H9 (cell line): ENCODE results near the gene LIN54. TPM values are rescaled to one million over a fixed set of nuclear protein-coding genes. Genes with fewer than 3 reads are reported as not detected.

ENCODE experiments used
- DNase-seq: peaks from one replicate; pipeline ENCODE4 v3.0.0-alpha.2; 2017
- H2AFZ ChIP-seq: one replicate; pipeline ENCODE4 v1.6.1; 2013; ENCODE audit warnings: mild to moderate bottlenecking, low read length, control low read depth, moderate library complexity
- H2AK5ac ChIP-seq: 2 replicates; pipeline ENCODE4 v1.6.1; 2013; ENCODE audit warnings: low read length, control low read depth, mixed read lengths; ENCODE audit not compliant: insufficient read length
- H2BK120ac ChIP-seq: one replicate; pipeline ENCODE4 v1.6.1; 2013; ENCODE audit warnings: low read depth, mild to moderate bottlenecking, low read length, control low read depth, inconsistent platforms; ENCODE audit not compliant: poor library complexity, severe bottlenecking
- H2BK12ac ChIP-seq: 2 replicates; pipeline ENCODE4 v1.6.1; 2013; ENCODE audit warnings: low read length, control low read depth, mixed read lengths, low read depth; ENCODE audit not compliant: insufficient read length
- H2BK15ac ChIP-seq: 2 replicates; pipeline ENCODE4 v1.6.1; 2013; ENCODE audit warnings: low read depth, low read length, control low read depth
- H2BK20ac ChIP-seq: one replicate; pipeline ENCODE4 v1.6.1; 2013; ENCODE audit warnings: low read depth, mild to moderate bottlenecking, low read length, control low read depth, inconsistent platforms; ENCODE audit not compliant: poor library complexity, severe bottlenecking
- H2BK5ac ChIP-seq: 2 replicates; pipeline ENCODE4 v1.6.1; 2013; ENCODE audit warnings: low read length, control low read depth, mixed read lengths; ENCODE audit not compliant: insufficient read length
- H3K14ac ChIP-seq: 2 replicates; pipeline ENCODE4 v1.6.1; 2013; ENCODE audit warnings: low read length, control low read depth; ENCODE audit not compliant: insufficient read depth
- H3K18ac ChIP-seq: 2 replicates; pipeline ENCODE4 v1.6.1; 2013; ENCODE audit warnings: low read depth, mild to moderate bottlenecking, mixed read lengths, low read length, control low read depth; ENCODE audit not compliant: insufficient read length
- H3K23ac ChIP-seq: 2 replicates; pipeline ENCODE4 v1.6.1; 2013; ENCODE audit warnings: low read length, control low read depth, mixed read lengths, low read depth; ENCODE audit not compliant: insufficient read length
- H3K23me2 ChIP-seq: 2 replicates; pipeline ENCODE4 v1.6.1; 2013; ENCODE audit warnings: low read depth, mild to moderate bottlenecking, mixed read lengths, low read length, control low read depth; ENCODE audit not compliant: insufficient read length, poor library complexity, severe bottlenecking
- H3K27ac ChIP-seq: 2 replicates; pipeline ENCODE4 v1.5.1; 2013; ENCODE audit warnings: low read length, control low read depth, mixed read lengths, low read depth; ENCODE audit not compliant: insufficient read length
- H3K27me3 ChIP-seq: 2 replicates; pipeline ENCODE4 v1.6.1; 2013; ENCODE audit warnings: low read length, control low read depth, inconsistent platforms; ENCODE audit not compliant: insufficient read depth
- H3K4ac ChIP-seq: 2 replicates; pipeline ENCODE4 v1.6.1; 2013; ENCODE audit warnings: low read depth, mild to moderate bottlenecking, control low read depth, inconsistent platforms, low read length, moderate library complexity
- H3K4me1 ChIP-seq: 2 replicates; pipeline ENCODE4 v1.6.1; 2013; ENCODE audit warnings: low read length, control low read depth, inconsistent platforms; ENCODE audit not compliant: insufficient read depth
- H3K4me2 ChIP-seq: 2 replicates; pipeline ENCODE4 v1.6.1; 2013; ENCODE audit warnings: low read length, control low read depth, mixed read lengths; ENCODE audit not compliant: insufficient read length, insufficient read depth
- H3K56ac ChIP-seq: 2 replicates; pipeline ENCODE4 v1.6.1; 2013; ENCODE audit warnings: low read depth, mild to moderate bottlenecking, mixed read lengths, low read length, control low read depth; ENCODE audit not compliant: insufficient read length
- H3K79me1 ChIP-seq: 2 replicates; pipeline ENCODE4 v1.6.1; 2013; ENCODE audit warnings: low read depth, mild to moderate bottlenecking, moderate library complexity, low read length, control low read depth, inconsistent platforms; ENCODE audit not compliant: insufficient read depth, poor library complexity, severe bottlenecking
- H3K79me2 ChIP-seq: 2 replicates; pipeline ENCODE4 v1.6.1; 2013; ENCODE audit warnings: low read length, control low read depth, inconsistent platforms; ENCODE audit not compliant: insufficient read depth
- H3K9ac ChIP-seq: 2 replicates; pipeline ENCODE4 v1.6.1; 2013; ENCODE audit warnings: low read length, control low read depth, mixed read lengths; ENCODE audit not compliant: insufficient read length; ENCODE audit errors: extremely low read depth
- H3K9me3 ChIP-seq: one replicate; pipeline ENCODE4 v1.6.1; 2013; ENCODE audit warnings: low read depth, low read length, inconsistent platforms; ENCODE audit not compliant: control insufficient read depth
- H3T11ph ChIP-seq: one replicate; pipeline ENCODE4 v1.6.1; 2013; ENCODE audit warnings: mild to moderate bottlenecking, low read length, control low read depth, inconsistent platforms
- H4K20me1 ChIP-seq: one replicate; pipeline ENCODE4 v1.6.1; 2013; ENCODE audit not compliant: control insufficient read depth, insufficient read length, insufficient read depth
- H4K5ac ChIP-seq: 2 replicates; pipeline ENCODE4 v1.6.1; 2013; ENCODE audit warnings: low read depth, mild to moderate bottlenecking, mixed read lengths, low read length, control low read depth; ENCODE audit not compliant: insufficient read length
- H4K8ac ChIP-seq: replicated peaks from 2 replicates; pipeline ENCODE4 v1.6.1; 2013; ENCODE audit warnings: low read length, control low read depth, mixed read lengths, low read depth; ENCODE audit not compliant: insufficient read length
- H4K91ac ChIP-seq: 2 replicates; pipeline ENCODE4 v1.6.1; 2013; ENCODE audit warnings: low read depth, mild to moderate bottlenecking, moderate library complexity, mixed read lengths, low read length, control low read depth; ENCODE audit not compliant: insufficient read length
- H3K27ac Mint-ChIP-seq, 3 experiments: 2 replicates in 2 of 3; 3 replicates in 1 of 3; pipeline ENCODE4 v1.8.0; 2020 to 2021; ENCODE audit warnings: mixed read lengths in 3 of 3, mild to moderate bottlenecking in 1 of 3, moderate library complexity in 1 of 3
- H3K27me3 Mint-ChIP-seq: 2 replicates; pipeline ENCODE4 v1.8.0; 2021; ENCODE audit warnings: low read depth, mild to moderate bottlenecking, moderate library complexity, mixed read lengths
- H3K36me3 Mint-ChIP-seq, 3 experiments: 2 replicates in 2 of 3; 3 replicates in 1 of 3; pipeline ENCODE4 v1.8.0; 2020 to 2021; ENCODE audit warnings: low read depth in 3 of 3, mixed read lengths in 3 of 3; ENCODE audit not compliant: insufficient read depth in 1 of 3
- H3K4me1 Mint-ChIP-seq, 2 experiments: 2 replicates each; pipeline ENCODE4 v1.8.0; 2020; ENCODE audit warnings: mixed read lengths in 2 of 2
- H3K4me3 Mint-ChIP-seq, 2 experiments: 2 replicates in 1 of 2; 3 replicates in 1 of 2; pipeline ENCODE4 v1.8.0; 2020 to 2021; ENCODE audit warnings: mild to moderate bottlenecking in 2 of 2, mixed read lengths in 2 of 2, moderate library complexity in 1 of 2
- H3K9me3 Mint-ChIP-seq, 2 experiments: 2 replicates in 1 of 2; 3 replicates in 1 of 2; pipeline ENCODE4 v1.8.0; 2020; ENCODE audit warnings: mild to moderate bottlenecking in 2 of 2, mixed read lengths in 2 of 2, moderate library complexity in 1 of 2
- CTCF ChIP-seq: fragments of 200-600 bp; sonication (generic); conservative IDR thresholded peaks from 3 replicates; pipeline ENCODE4 v1.8.0; 2021; ENCODE audit warnings: antibody characterized with exemption, mild to moderate bottlenecking
- WGBS: extraction: QIAGEN DNeasy Blood & Tissue Kit; methylation state at CpG from one replicate; pipeline ENCODE4 v1.1.7; 2013; ENCODE audit warnings: missing lambda C conversion rate, low lambda C conversion rate, mixed read lengths; ENCODE audit not compliant: insufficient read length; ENCODE audit errors: extremely low coverage; 5-methylcytosine and 5-hydroxymethylcytosine counted together
- total RNA-seq: library from RNA; stranded (reverse); gene quantifications from 2 replicates; pipeline ENCODE4 v1.2.1, GENCODE V29; 2021

LIN54 gene
- total RNA-seq, 1 experiment from 2014 or later: 16.3 TPM

- H2BK120ac ChIP-seq: no peak overlapping the region
- Mint-ChIP-seq H3K36me3 (peaks cover 0 to 29% (median 21%) of the 10 kb centered on the region in 3 experiments; a peak in 5 of 7 replicates), H3K4me1 (no peaks in the 10 kb centered on the region), H3K9me3 (no peaks in the 10 kb centered on the region), H3K4me3 (no peak overlapping the region), H3K27me3 (no peaks in the 10 kb centered on the region), H3K27ac (no peak overlapping the region)
- H3K27ac ChIP-seq: no peak overlapping the region
- H3K9ac ChIP-seq: no peak overlapping the region
- no peak overlapping the region for H2BK20ac ChIP-seq
- no peak overlapping the region for H2BK15ac ChIP-seq
- no peak overlapping the region for H4K8ac ChIP-seq
- H3K79me2 ChIP-seq: no peaks in the 10 kb centered on the region
- no peaks in the 10 kb centered on the region for H3K23me2 ChIP-seq
- no CpG with 5 or more reads among the region's 2 CpGs for WGBS
- no peak overlapping the region for H2BK5ac ChIP-seq
- no peak overlapping the region for H3K18ac ChIP-seq
- no peak overlapping the region for H3K4me2 ChIP-seq
- H2AFZ ChIP-seq: no peak overlapping the region
- no peaks in the 10 kb centered on the region for H3K4me1 ChIP-seq
- no peak overlapping the region for H3K56ac ChIP-seq
- no peak overlapping the region for H3K23ac ChIP-seq
- no peak overlapping the region for H4K91ac ChIP-seq
- no peak overlapping the region for H3K4ac ChIP-seq
- H3K27me3 ChIP-seq: no peaks in the 10 kb centered on the region
- no peaks in the 10 kb centered on the region for H3K9me3 ChIP-seq
- H3K79me1 ChIP-seq: peaks cover 4% of the 10 kb centered on the region
- no peak overlapping the region for H2BK12ac ChIP-seq
- no peak overlapping the region for H4K5ac ChIP-seq
- H2AK5ac ChIP-seq: no peak overlapping the region
- no peak overlapping the region for H3K14ac ChIP-seq
- H4K20me1 ChIP-seq: no peaks in the 10 kb centered on the region
- TF ChIP-seq CTCF: no peak
- no peak overlapping the region for H3T11ph ChIP-seq
- DNase-seq: no peak
These were observed 91.2 kb downstream of the LIN54 start for GRCh38 chr4:82919386-82919785.
